ENCODE data around the gene CUL3.

GRCh38 chr2:224518806-224519580 lies 66.2 kb downstream of the CUL3 start:
- TF ChIP-seq ZNF331 (CRISPR knock-in tag; IDR thresholded peaks at IDR 0.05; ENCODE audit: low read depth): no peak
- no peak for TF ChIP-seq NANOG (IDR thresholded peaks at IDR 0.05; ENCODE audit: borderline replicate concordance)

Data from GM23338 (cell line).